ENCODE results near the gene TYK2.

The TYK2 gene

GRCh38 chr19:10305139-10305806, 75.1 kb downstream of the TYK2 start:
- DNase-seq = no peak

Measured in stimulated activated CD4-positive, alpha-beta T cell treated with anti-CD3 and anti-CD28 coated beads, Interleukin-2, amount 100 ng/mL, for 48 hours (primary cell).